T-cell (primary cell): Measurements from ENCODE around the gene SLC22A4. TPM values are rescaled to one million over a fixed set of nuclear protein-coding genes. Genes with fewer than 3 reads are reported as not detected.

Source experiments
- ATAC-seq, 4 experiments: fragments of 200-7000 bp in 3 of 4; fragments of 150-1000 bp in 1 of 4; cut with Tn5 transposase; replicated peaks in 1 of 4; 1 replicate in 3 of 4; 2 replicates in 1 of 4; pipeline ENCODE4 v1.10.0; 2021; ENCODE audit warnings: moderate library complexity in 3 of 4, mild to moderate bottlenecking in 2 of 4, moderate number of reproducible peaks in 1 of 4
- CTCF ChIA-PET, 2 donors: fragments of 300-600 bp; sonication (Branson Sonifier 250); formaldehyde crosslinking; loops; one replicate each; lab custom pipeline; 2022; ENCODE audit warnings: antibody characterized with exemption in 2 of 2; lab: Charles Lee
- POLR2A ChIA-PET, 2 donors: fragments of 300-600 bp; sonication (Branson Sonifier 250); formaldehyde crosslinking; loops; one replicate each; lab custom pipeline; 2022; ENCODE audit warnings: antibody characterized with exemption in 2 of 2; lab: Charles Lee
- DNase-seq, 35 experiments: peaks; one replicate each; pipeline versions ENCODE4 v3.0.0 to v3.0.0-alpha.2; 2013 to 2023
- H3K27ac ChIP-seq: one replicate; pipeline ENCODE4 v1.5.1; 2013; ENCODE audit warnings: low read length
- H3K27me3 ChIP-seq, 2 experiments: replicated peaks in 1 of 2; 1 replicate in 1 of 2; 2 replicates in 1 of 2; pipeline versions ENCODE4 v1.6.1 to v1.7.0; 2013; ENCODE audit warnings: low read length in 1 of 2, mixed read lengths in 1 of 2; ENCODE audit not compliant: control insufficient read depth in 2 of 2, insufficient read depth in 2 of 2; ENCODE audit errors: extremely low read depth in 1 of 2
- H3K36me3 ChIP-seq, 2 donors: 1 replicate in 1 of 2; 2 replicates in 1 of 2; pipeline versions ENCODE4 v1.6.1 to v1.7.0; 2013; ENCODE audit warnings: low read length in 1 of 2; ENCODE audit not compliant: control insufficient read depth in 2 of 2, insufficient read depth in 1 of 2; ENCODE audit errors: extremely low read depth in 1 of 2
- H3K4me1 ChIP-seq, 2 experiments: 1 replicate in 1 of 2; 2 replicates in 1 of 2; pipeline versions ENCODE4 v1.6.1 to v1.7.0; 2013; ENCODE audit warnings: low read length in 2 of 2, mixed read lengths in 1 of 2; ENCODE audit not compliant: insufficient read depth in 2 of 2, control insufficient read depth in 1 of 2; ENCODE audit errors: extremely low read depth in 1 of 2
- H3K4me3 ChIP-seq, 2 donors: 1 replicate in 1 of 2; 2 replicates in 1 of 2; pipeline versions ENCODE4 v1.5.1 to v1.7.0; 2013; ENCODE audit warnings: mild to moderate bottlenecking in 2 of 2, low read length in 1 of 2, moderate library complexity in 1 of 2; ENCODE audit not compliant: control insufficient read depth in 1 of 2; ENCODE audit errors: extremely low read depth in 1 of 2
- H3K9me3 ChIP-seq: 2 replicates; pipeline ENCODE4 v1.7.0; 2013
- H3K27ac Mint-ChIP-seq, 2 donors: one replicate each; pipeline ENCODE4 v1.8.0; 2020 to 2021; ENCODE audit warnings: mild to moderate bottlenecking in 2 of 2, mixed read lengths in 2 of 2
- H3K27me3 Mint-ChIP-seq, 2 donors: one replicate each; pipeline ENCODE4 v1.8.0; 2021 to 2022; ENCODE audit warnings: mixed read lengths in 2 of 2
- H3K36me3 Mint-ChIP-seq: one replicate; pipeline ENCODE4 v1.8.0; 2021; ENCODE audit warnings: mixed read lengths
- H3K4me1 Mint-ChIP-seq, 3 donors: one replicate each; pipeline ENCODE4 v1.8.0; 2020 to 2022; ENCODE audit warnings: mixed read lengths in 3 of 3, mild to moderate bottlenecking in 1 of 3
- H3K4me3 Mint-ChIP-seq, 3 donors: one replicate each; pipeline ENCODE4 v1.8.0; 2020 to 2022; ENCODE audit warnings: mild to moderate bottlenecking in 3 of 3, mixed read lengths in 3 of 3, moderate library complexity in 3 of 3
- H3K9me3 Mint-ChIP-seq, 3 donors: one replicate each; pipeline ENCODE4 v1.8.0; 2020 to 2022; ENCODE audit warnings: mixed read lengths in 3 of 3
- WGBS: methylation state at CpG from one replicate; pipeline ENCODE4 v1.1.5; 2013; ENCODE audit warnings: missing lambda C conversion rate; ENCODE audit not compliant: insufficient coverage; 5-methylcytosine and 5-hydroxymethylcytosine counted together
- total RNA-seq, 35 experiments: library from RNA in 6 of 35; stranded (reverse) in 6 of 35; fragments of 120-200 nt in 1 of 35; gene quantifications; one replicate each; pipeline versions ENCODE4 v1.2.1 to v1.2.4 and lab custom pipeline; 2013 to 2026

SLC22A4 gene
- total RNA-seq, 5 donors from 2014 or later (not counting 1 experiment from before 2014, with no cell fraction given) = 0.20 TPM; not detected in 4

DNA sequence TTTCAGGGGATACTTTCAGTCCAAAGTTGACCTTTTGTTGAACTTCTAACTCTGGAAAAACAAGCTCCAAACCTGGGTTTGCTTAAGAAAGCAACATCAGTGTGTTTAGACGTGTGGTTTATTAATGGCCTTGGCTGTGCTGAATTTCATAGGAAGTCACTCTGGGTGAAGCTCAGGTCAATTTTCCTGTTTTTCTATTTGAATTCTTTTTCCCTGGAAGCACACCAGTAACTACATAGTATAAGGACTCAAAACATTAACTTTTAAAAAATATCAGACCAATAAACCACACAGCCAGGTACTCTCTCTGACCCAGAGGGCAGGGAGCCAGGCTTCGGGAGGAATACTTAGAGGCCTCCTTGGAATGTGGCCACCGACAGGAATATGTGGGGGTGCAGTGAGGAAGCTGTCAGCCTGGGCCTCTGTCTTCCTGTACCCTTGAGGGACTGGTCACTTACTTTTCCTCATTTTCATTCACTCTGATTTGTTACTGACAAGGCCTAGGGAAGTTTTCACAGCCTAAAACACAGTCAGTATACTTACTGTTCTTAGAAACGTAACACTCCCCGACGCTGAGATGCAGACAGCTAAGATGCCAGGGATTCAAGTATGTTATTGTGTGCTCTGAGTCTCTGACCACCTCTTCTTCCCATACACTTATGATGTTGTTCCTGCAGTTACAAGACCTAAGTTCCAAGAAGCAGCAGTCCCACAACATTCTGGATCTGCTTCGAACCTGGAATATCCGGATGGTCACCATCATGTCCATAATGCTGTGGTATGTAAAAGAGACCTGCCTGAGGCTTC, 94.3 kb downstream of the SLC22A4 start:
- Mint-ChIP-seq H3K27ac (peak overlapping the region; percentile 28 to 53), H3K4me1 (peaks cover 45 to 73% (median 48%) of the 10 kb centered on the region in 3 donors), H3K9me3 (no peaks in the 10 kb centered on the region), H3K27me3 (no peaks in the 10 kb centered on the region), H3K36me3 (peaks cover 3% of the 10 kb centered on the region), H3K4me3 (no peak overlapping the region)
- H3K4me3 ChIP-seq = no peak overlapping the region
- POLR2A ChIA-PET = interaction anchor here (0.6 to 1.7 kb wide), 5 partner anchors 22 to 330 kb away, joined by 4 to 21 read pairs (median 6); no protein-coding TSS in a partner anchor
- peaks cover 2 to 26% of the 10 kb centered on the region in 2 experiments for H3K4me1 ChIP-seq
- 100% methylated on average over 1 of the region's 8 CpGs for WGBS
- DNase-seq = no peak
- CTCF ChIA-PET = interaction anchor here (0.6 to 5.8 kb wide), 9 partner anchors 17 to 113 kb away, joined by 3 to 72 read pairs (median 5); partner anchors contain the start of gene IRF1 (in 1 of the 2)
- H3K27ac ChIP-seq = no peak overlapping the region
- no peaks in the 10 kb centered on the region for H3K27me3 ChIP-seq
- H3K9me3 ChIP-seq = no peaks in the 10 kb centered on the region
- no peak for ATAC-seq
- H3K36me3 ChIP-seq = peaks cover 7 to 8% of the 10 kb centered on the region in 2 donors

DNA sequence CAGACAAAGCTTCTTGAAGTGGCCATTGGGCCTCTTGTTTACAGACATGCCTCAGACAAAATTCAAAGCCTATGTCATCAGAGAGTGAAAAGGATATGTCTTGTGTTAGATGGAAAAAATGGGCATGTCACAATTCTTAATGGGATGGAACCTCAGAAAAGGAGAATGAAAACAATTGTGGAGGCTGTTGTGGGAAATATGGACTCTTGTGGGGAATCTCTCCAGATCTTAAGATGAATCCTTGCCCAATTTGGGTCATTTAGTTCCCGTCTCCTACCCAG, 94.8 kb downstream of the SLC22A4 start:
- H3K27ac ChIP-seq = no peak overlapping the region
- CTCF ChIA-PET = interaction anchor here (0.6 to 5.8 kb wide), 3 partner anchors 107 to 112 kb away, joined by 5 to 72 read pairs (median 8); no protein-coding TSS in a partner anchor
- peaks cover 2 to 26% of the 10 kb centered on the region in 2 experiments for H3K4me1 ChIP-seq
- H3K36me3 ChIP-seq = peaks cover 3 to 14% of the 10 kb centered on the region in 2 donors
- DNase-seq = no peak
- Mint-ChIP-seq H3K9me3 (no peaks in the 10 kb centered on the region), H3K36me3 (peaks cover 3% of the 10 kb centered on the region), H3K4me3 (no peak overlapping the region), H3K4me1 (peaks cover 45 to 78% (median 52%) of the 10 kb centered on the region in 3 donors), H3K27me3 (no peaks in the 10 kb centered on the region), H3K27ac (peak overlapping the region; percentile 28 to 59)
- no peak overlapping the region for H3K4me3 ChIP-seq
- POLR2A ChIA-PET = no interaction called here
- no peaks in the 10 kb centered on the region for H3K27me3 ChIP-seq
- ATAC-seq = no peak
- 100% methylated on average over 1 of the region's 1 CpG for WGBS
- no peaks in the 10 kb centered on the region for H3K9me3 ChIP-seq

DNA sequence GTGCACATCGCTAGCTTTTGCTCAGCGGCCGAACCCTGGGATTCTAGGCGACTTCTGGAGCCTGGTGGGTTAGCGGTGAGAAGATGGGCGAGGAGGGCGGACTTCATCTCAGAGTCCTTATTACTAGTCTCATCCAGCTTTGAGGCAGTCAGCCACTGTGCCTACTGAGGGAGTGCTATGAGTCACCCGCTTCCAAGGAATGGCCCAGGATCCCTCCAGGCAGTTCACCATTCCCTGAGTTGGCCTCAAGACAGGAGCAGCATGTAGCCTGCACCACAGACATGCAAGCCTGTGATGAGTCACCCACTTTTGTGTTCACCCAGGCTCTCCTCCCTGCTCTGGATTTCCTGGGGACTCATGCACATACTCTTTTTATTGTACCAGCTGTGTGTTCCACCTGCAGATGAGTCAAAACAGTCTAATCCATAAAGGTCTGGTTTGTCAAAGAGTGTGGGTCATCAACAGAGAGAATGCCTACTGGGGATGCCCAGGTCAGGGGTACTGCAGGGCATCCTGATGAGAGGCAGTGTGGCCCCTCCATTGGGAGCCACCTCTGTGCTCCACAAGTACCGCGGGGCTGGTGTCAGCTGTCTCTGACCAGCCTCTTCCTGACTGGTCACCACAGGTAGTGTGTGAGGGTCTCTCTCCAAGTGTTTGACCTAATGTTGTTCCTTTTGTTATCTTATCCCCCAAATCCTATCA, 95.5 kb downstream of the SLC22A4 start:
- ATAC-seq (peak in 2 of 4 experiments; percentile 33 to 38), DNase-seq (no peak)
- Mint-ChIP-seq H3K9me3 (no peaks in the 10 kb centered on the region), H3K27ac (peak overlapping the region; percentile 17 to 59), H3K4me1 (peaks cover 51 to 86% (median 57%) of the 10 kb centered on the region in 3 donors), H3K27me3 (no peaks in the 10 kb centered on the region), H3K4me3 (no peak overlapping the region), H3K36me3 (peaks cover 3% of the 10 kb centered on the region)
- CTCF ChIA-PET = interaction anchor here (0.5 to 5.8 kb wide), 7 partner anchors 27 to 884 kb away, joined by 3 to 72 read pairs (median 3); no protein-coding TSS in a partner anchor
- H3K36me3 ChIP-seq = peaks cover 3 to 15% of the 10 kb centered on the region in 2 donors
- H3K9me3 ChIP-seq = no peaks in the 10 kb centered on the region
- peaks cover 3 to 28% of the 10 kb centered on the region in 2 experiments for H3K4me1 ChIP-seq
- H3K4me3 ChIP-seq = no peak overlapping the region
- no peaks in the 10 kb centered on the region for H3K27me3 ChIP-seq
- 91% methylated on average over 4 of the region's 10 CpGs for WGBS
- H3K27ac ChIP-seq = no peak overlapping the region
- POLR2A ChIA-PET = interaction anchor here in 1 of 2 donors (0.5 kb wide), 1 partner anchor 90 kb away, joined by 3 read pairs; no protein-coding TSS in a partner anchor

- no peaks in the 10 kb centered on the region for H3K9me3 ChIP-seq
- Mint-ChIP-seq H3K36me3 (peaks cover 7% of the 10 kb centered on the region), H3K27me3 (no peaks in the 10 kb centered on the region), H3K4me3 (no peak overlapping the region), H3K27ac (peak overlapping the region in 1 of 2 donors; percentile 50), H3K4me1 (peaks cover 54 to 88% (median 57%) of the 10 kb centered on the region in 3 donors), H3K9me3 (no peaks in the 10 kb centered on the region)
- WGBS = no CpG with 5 or more reads among the region's 5 CpGs
- no peaks in the 10 kb centered on the region for H3K27me3 ChIP-seq
- H3K4me3 ChIP-seq = no peak overlapping the region
- ChIA-PET POLR2A (interaction anchor here in 1 of 2 donors (0.5 to 1.1 kb wide), 2 partner anchors 88 to 104 kb away, joined by 3 read pairs; no protein-coding TSS in a partner anchor), CTCF (interaction anchor here (1.0 to 1.7 kb wide), 4 partner anchors 14 to 109 kb away, joined by 3 to 5 read pairs (median 4); no protein-coding TSS in a partner anchor)
- no peak overlapping the region for H3K27ac ChIP-seq
- no peak for DNase-seq
- ATAC-seq = no peak
- H3K4me1 ChIP-seq = peaks cover 17 to 24% of the 10 kb centered on the region in 2 experiments
- H3K36me3 ChIP-seq = peaks cover 3 to 15% of the 10 kb centered on the region in 2 donors
These were observed 97.1 kb downstream of the SLC22A4 start for GRCh38 chr5:132391247-132391646.

DNA sequence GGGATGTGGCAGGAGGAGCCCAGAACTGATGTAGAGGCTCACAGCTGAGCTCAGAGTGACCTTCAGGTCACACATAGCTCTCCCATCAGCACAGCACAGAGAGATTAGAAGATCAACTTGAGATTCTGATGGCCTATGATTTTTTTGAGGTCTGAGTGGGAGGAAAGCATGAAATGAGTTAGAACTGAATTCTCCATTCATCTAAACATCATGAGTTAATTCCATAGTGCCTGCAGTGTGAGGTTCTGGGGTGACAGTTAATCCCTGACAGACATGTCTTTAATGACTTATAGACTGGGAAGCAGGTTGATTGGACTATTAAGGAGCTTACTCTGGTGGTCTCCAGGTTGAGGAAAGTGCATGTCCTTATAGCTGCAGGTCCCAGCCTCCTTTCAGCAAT, 97.7 kb downstream of the SLC22A4 start:
- Histone ChIP-seq H3K36me3 (peaks cover 3 to 15% of the 10 kb centered on the region in 2 donors), H3K4me1 (peaks cover 21 to 24% of the 10 kb centered on the region in 2 experiments), H3K27me3 (no peaks in the 10 kb centered on the region), H3K27ac (no peak overlapping the region), H3K4me3 (no peak overlapping the region), H3K9me3 (no peaks in the 10 kb centered on the region)
- ChIA-PET CTCF (interaction anchor here in 1 of 2 donors (0.6 to 1.7 kb wide), 3 partner anchors 21 to 110 kb away, joined by 3 to 5 read pairs (median 3); no protein-coding TSS in a partner anchor), POLR2A (interaction anchor here (0.7 to 1.1 kb wide), 4 partner anchors 87 to 513 kb away, joined by 3 to 4 read pairs (median 3); no protein-coding TSS in a partner anchor)
- DNase-seq (no peak), ATAC-seq (no peak)
- H3K4me3 Mint-ChIP-seq = no peak overlapping the region
- no peaks in the 10 kb centered on the region for H3K27me3 Mint-ChIP-seq
- H3K4me1 Mint-ChIP-seq = peaks cover 54 to 88% (median 57%) of the 10 kb centered on the region in 3 donors
- H3K27ac Mint-ChIP-seq = peak overlapping the region; percentile 36 to 56
- H3K36me3 Mint-ChIP-seq = peaks cover 7% of the 10 kb centered on the region
- H3K9me3 Mint-ChIP-seq = no peaks in the 10 kb centered on the region
